K562 (cell line): ENCODE measurements around the gene SLC7A6. TPM values are rescaled to one million over a fixed set of nuclear protein-coding genes. Genes with fewer than 3 reads are reported as not detected.

Experiments used
- ARID4B ChIP-seq: sonication (generic); formaldehyde crosslinking; IDR thresholded peaks from 2 replicates; pipeline ENCODE4 v1.8.0; 2022; ENCODE audit warnings: mild to moderate bottlenecking, missing genetic modification reagents
- BCOR ChIP-seq: fragments of 450-650 bp; IDR thresholded peaks from 2 replicates; pipeline ENCODE4 v1.6.1; 2016
- CCNT2 ChIP-seq: IDR thresholded peaks from 2 replicates; pipeline ENCODE4 v1.6.1; 2011; ENCODE audit warnings: borderline replicate concordance, low read depth, mild to moderate bottlenecking, moderate library complexity, mixed read lengths, low read length; ENCODE audit not compliant: insufficient read length; ENCODE audit errors: extremely low read depth
- CEBPG ChIP-seq, 3 experiments: fragments of 200-800 bp in 1 of 3; sonication (Bioruptor generic) in 1 of 3; sonication (generic) in 1 of 3; formaldehyde crosslinking in 1 of 3; IDR thresholded peaks in 2 of 3; conservative IDR thresholded peaks in 1 of 3; 2 replicates each; pipeline versions ENCODE4 v1.6.1 to v1.8.0; 2016 to 2022; ENCODE audit warnings: missing compliant biosample characterization in 2 of 3, missing genetic modification characterization in 2 of 3, mild to moderate bottlenecking in 1 of 3, missing genetic modification reagents in 1 of 3
- CHCHD3 ChIP-seq: fragments of 250-450 bp; sonication (Bioruptor Pico); IDR thresholded peaks from 2 replicates; pipeline ENCODE4 v2.1.2; 2022; ENCODE audit warnings: mild to moderate bottlenecking
- CREB3 ChIP-seq: fragments of 450-650 bp; conservative IDR thresholded peaks from 2 replicates; pipeline ENCODE4 v1.6.1; 2016; ENCODE audit warnings: missing genetic modification characterization, low read depth, mild to moderate bottlenecking, missing compliant biosample characterization, moderate library complexity
- DLX4 ChIP-seq: fragments of 250-450 bp; sonication (Bioruptor Pico); IDR thresholded peaks from 2 replicates; pipeline ENCODE4 v1.6.1; 2021; ENCODE audit warnings: mild to moderate bottlenecking
- FUS ChIP-seq: fragments of 200-400 bp; formaldehyde crosslinking; optimal IDR thresholded peaks from 2 replicates; pipeline ENCODE3; 2017; ENCODE audit warnings: low read depth, low read length
- GATA2 ChIP-seq: sonication (generic); formaldehyde crosslinking; IDR thresholded peaks from 2 replicates; pipeline ENCODE4 v1.4.0; 2020; ENCODE audit warnings: mild to moderate bottlenecking, missing genetic modification reagents
- HLTF ChIP-seq: fragments of 450-650 bp; IDR thresholded peaks from 2 replicates; pipeline ENCODE4 v1.6.1; 2016
- HNRNPLL ChIP-seq: fragments of 200-400 bp; formaldehyde crosslinking; IDR thresholded peaks from 2 replicates; pipeline ENCODE4 v1.6.1; 2017; ENCODE audit warnings: low read length, low read depth, mild to moderate bottlenecking; ENCODE audit not compliant: poor library complexity, severe bottlenecking
- HOXB6 ChIP-seq: fragments of 250-450 bp; sonication (Bioruptor Pico); IDR thresholded peaks from 2 replicates; pipeline ENCODE4 v1.5.1; 2022; ENCODE audit warnings: mild to moderate bottlenecking, borderline replicate concordance
- KDM4B ChIP-seq, 2 experiments: fragments of 450-650 bp in 1 of 2; sonication (generic) in 1 of 2; IDR thresholded peaks; 2 replicates each; pipeline ENCODE4 v1.6.1; 2016 to 2017; ENCODE audit warnings: borderline replicate concordance in 2 of 2, antibody characterized with exemption in 1 of 2, low read depth in 1 of 2, mild to moderate bottlenecking in 1 of 2
- MCM3 ChIP-seq: fragments of 450-650 bp; IDR thresholded peaks from 2 replicates; pipeline ENCODE4 v1.6.1; 2016
- PHTF2 ChIP-seq: fragments of 250-450 bp; sonication (Bioruptor Pico); IDR thresholded peaks from 2 replicates; pipeline ENCODE4 v1.5.0; 2021; ENCODE audit warnings: mild to moderate bottlenecking
- RUNX1 ChIP-seq: sonication (generic); IDR thresholded peaks from 2 replicates; pipeline ENCODE4 v1.6.1; 2016; ENCODE audit warnings: antibody characterized with exemption, low read depth
- SIN3A ChIP-seq, 2 experiments: fragments of 150-350 bp in 1 of 2; IDR thresholded peaks; 2 replicates each; pipeline ENCODE4 v1.6.1; 2011 to 2016; ENCODE audit warnings: borderline replicate concordance in 2 of 2, low read depth in 2 of 2, low read length in 2 of 2, mild to moderate bottlenecking in 2 of 2, moderate library complexity in 2 of 2; ENCODE audit not compliant: control insufficient read depth in 1 of 2
- XRCC5 ChIP-seq: fragments of 200-400 bp; formaldehyde crosslinking; IDR thresholded peaks from 2 replicates; pipeline ENCODE4 v1.6.1; 2017; ENCODE audit warnings: low read depth, mild to moderate bottlenecking, low read length
- ZNF354B ChIP-seq: fragments of 250-450 bp; sonication (Bioruptor Pico); IDR thresholded peaks from 2 replicates; pipeline ENCODE4 v1.4.0; 2020
- ZNF740 ChIP-seq, 3 experiments: fragments of 200-800 bp in 1 of 3; sonication (Bioruptor generic) in 1 of 3; sonication (generic) in 1 of 3; formaldehyde crosslinking in 1 of 3; IDR thresholded peaks; 2 replicates each; pipeline versions ENCODE4 v1.6.1 to v1.8.0; 2016 to 2022; ENCODE audit warnings: mild to moderate bottlenecking in 2 of 3, missing compliant biosample characterization in 2 of 3, missing genetic modification characterization in 2 of 3, missing genetic modification reagents in 1 of 3
- polyA plus RNA-seq, 8 experiments: library from polyadenylated mRNA; depleted of rRNA in 4 of 8; stranded (reverse) in 5 of 8; unstranded in 3 of 8; fragments of >200 nt; fragmentation: Nextera tagmentation in 2 of 8; fragmentation: Illumina TruSeq in 1 of 8; extraction: Ambion mirVana in 2 of 8; extraction: Trizol in 1 of 8; gene quantifications; 2 replicates each; pipeline versions ENCODE4 v1.2.1 to v1.2.3, GENCODE V29; 2011 to 2014; ENCODE audit warnings: inconsistent platforms in 1 of 8, missing spikeins in 1 of 8
- total RNA-seq, 7 experiments: library from RNA; depleted of rRNA in 6 of 7; stranded (reverse); fragments of >200 nt in 6 of 7; fragmentation: Illumina TruSeq in 2 of 7; extraction: Trizol in 2 of 7; gene quantifications; 2 replicates each; pipeline versions ENCODE4 v1.2.1 to v1.2.3, GENCODE V29; 2011 to 2021; ENCODE audit warnings: low replicate concordance in 1 of 7

Gene SLC7A6
- total and polyA plus RNA-seq, 9 of the 15 experiments (the other 6 are each of a cell fraction or from before 2014, with no cell fraction given), result 12.6 to 60.1 (median 29.8) TPM

GRCh38 chr16:68310774-68311511, 46.6 kb downstream of the SLC7A6 start, which contains the start of the genes PRMT7 and SLC7A6OS (continued):
- TF ChIP-seq CHCHD3 (CRISPR knock-in tag) (no peak), HOXB6 (CRISPR knock-in tag) (no peak), CEBPG (CRISPR knock-in tag; IDR thresholded peaks at IDR 0.05) (no peak), CEBPG (tag; conservative IDR thresholded peaks at IDR 0.05 in 1 of 2, IDR thresholded peaks at IDR 0.05 in 1 of 2) (no peak), RUNX1 (no peak), ZNF740 (CRISPR knock-in tag; IDR thresholded peaks at IDR 0.05) (no peak), ZNF740 (tag; IDR thresholded peaks at IDR 0.05) (no peak), FUS (no peak), SIN3A (IDR thresholded peaks at IDR 0.05; ENCODE audit: borderline replicate concordance in 2 of 2, control insufficient read depth in 1 of 2, low read depth in 2 of 2, low read length in 2 of 2) (peak; percentile 69 to 71; a peak in 1 of 4 replicates), CREB3 (tag) (no peak), HNRNPLL (peak; percentile 78), MCM3 (no peak), BCOR (0 out of 2 replicates have a peak, but pooled peaks have one; percentile 40), XRCC5 (no peak; the same call in 1 of the 2 replicates), GATA2 (CRISPR knock-in tag) (no peak), ARID4B (CRISPR knock-in tag) (no peak; the same call in 1 of the 2 replicates), DLX4 (CRISPR knock-in tag) (no peak), ZNF354B (CRISPR knock-in tag) (no peak), CCNT2 (peak; percentile 55), KDM4B (IDR thresholded peaks at IDR 0.05; ENCODE audit: borderline replicate concordance in 2 of 2, low read depth in 1 of 2) (no peak), HLTF (no peak), PHTF2 (no peak)
